ENCODE results near the gene RAET1L. TPM values are rescaled to one million over a fixed set of nuclear protein-coding genes. Genes with fewer than 3 reads are reported as not detected.
"Not testable (repeated sequence)": the region's sequence is repeated elsewhere in the genome, so short reads cannot be mapped to it uniquely, and the experiment has no call there.

RAET1L gene
- total RNA-seq, 1 experiment from 2014 or later, result not detected

DNA sequence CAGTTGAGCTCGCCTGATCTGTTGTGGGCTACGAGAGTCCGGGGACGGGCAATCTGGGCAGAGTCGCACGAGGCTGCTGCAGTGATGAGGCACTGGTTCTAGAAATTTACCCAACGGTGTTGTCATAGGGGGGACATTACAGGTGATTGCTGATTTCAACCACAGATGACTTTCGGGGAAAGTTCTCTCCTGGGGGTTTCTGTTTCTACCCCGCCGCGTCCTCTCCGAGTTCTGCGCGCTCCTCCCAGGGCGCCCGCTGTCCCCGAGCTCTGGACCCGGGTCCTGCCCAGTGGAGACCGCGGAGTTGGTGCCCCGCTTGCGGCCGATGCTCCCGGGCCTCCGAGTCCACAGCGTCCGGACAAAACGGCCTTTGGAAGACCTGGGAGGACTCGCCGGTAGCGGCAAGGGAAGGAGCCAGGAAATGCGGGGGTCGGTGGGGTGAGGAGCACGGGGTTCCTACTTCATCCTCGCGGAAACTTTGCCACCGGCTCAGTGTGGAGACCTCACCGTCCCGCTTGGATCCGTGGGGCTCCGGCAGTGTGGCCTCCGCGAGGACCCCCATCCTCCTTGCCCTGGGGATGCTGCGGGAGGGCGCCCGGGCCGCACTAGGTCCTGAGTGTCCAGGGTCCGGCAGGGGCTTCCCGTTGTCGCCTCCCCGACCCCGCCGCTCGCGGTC is 12.3 kb upstream of the RAET1L start:
- 0 out of 2 replicates have a peak, but pooled peaks cover 6% of the 10 kb centered on the region for H3K4me1 ChIP-seq (replicated peaks)
- H3K9me3 ChIP-seq (replicated peaks), result no peaks in the 10 kb centered on the region
- H3K36me3 ChIP-seq, result no peaks in the 10 kb centered on the region
- H3K27ac ChIP-seq, result no peak overlapping the region
- no peak for DNase-seq (ENCODE audit: low read depth in 1 of 2, low spot score in 2 of 2)
- no peak overlapping the region for H3K4me3 ChIP-seq
- H3K27me3 ChIP-seq (replicated peaks), result peaks cover 56% of the 10 kb centered on the region

- Histone ChIP-seq H3K9me3 (replicated peaks) (no peaks in the 10 kb centered on the region), H3K27ac (no peak overlapping the region), H3K27me3 (replicated peaks) (peaks cover 53% of the 10 kb centered on the region), H3K4me1 (replicated peaks) (0 out of 2 replicates have a peak, but pooled peaks cover 6% of the 10 kb centered on the region), H3K36me3 (no peaks in the 10 kb centered on the region), H3K4me3 (no peak overlapping the region)
- no peak for DNase-seq (ENCODE audit: low read depth in 1 of 2, low spot score in 2 of 2)
These were observed 10.7 kb upstream of the RAET1L start for GRCh38 chr6:150036081-150036480.

DNA sequence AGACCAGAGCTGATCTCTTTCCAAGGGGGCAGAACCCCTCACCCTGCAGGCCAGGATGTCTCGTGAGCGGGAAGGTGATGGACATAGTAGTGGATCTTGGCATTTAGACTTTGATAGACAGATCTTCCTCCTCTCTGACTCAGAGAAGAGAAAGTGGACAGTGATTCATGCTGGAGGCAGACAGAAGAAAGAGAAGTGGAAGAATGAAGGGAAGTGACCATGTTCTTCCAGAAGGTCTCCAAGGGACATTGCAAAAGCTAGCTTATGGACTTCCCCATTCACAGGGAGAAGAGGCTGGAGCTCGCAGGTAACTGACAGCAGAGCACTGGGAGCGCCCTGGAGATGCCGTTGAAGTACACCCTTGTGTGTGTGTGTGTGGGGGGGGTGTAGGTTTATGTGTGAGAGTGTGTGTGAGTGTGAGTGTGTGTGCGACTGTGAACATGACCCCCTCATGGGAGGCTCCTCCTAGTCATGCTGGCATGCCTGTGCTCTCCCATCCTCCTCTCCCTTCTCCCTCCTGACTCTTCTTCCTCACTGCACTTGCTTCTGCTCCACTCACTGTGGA is 8.0 kb upstream of the RAET1L start:
- Histone ChIP-seq H3K36me3 (no peaks in the 10 kb centered on the region), H3K27ac (no peak overlapping the region), H3K4me1 (replicated peaks) (0 out of 2 replicates have a peak, but pooled peaks cover 6% of the 10 kb centered on the region), H3K27me3 (replicated peaks) (peaks cover 34% of the 10 kb centered on the region), H3K9me3 (replicated peaks) (no peaks in the 10 kb centered on the region), H3K4me3 (no peak overlapping the region)
- DNase-seq (ENCODE audit: low read depth in 1 of 2, low spot score in 2 of 2), result no peak

- H3K9me3 ChIP-seq (replicated peaks), result no peaks in the 10 kb centered on the region
- DNase-seq (ENCODE audit: low read depth in 1 of 2, low spot score in 2 of 2), result no peak
- no peak overlapping the region for H3K27ac ChIP-seq
- H3K36me3 ChIP-seq, result no peaks in the 10 kb centered on the region
- no peak overlapping the region for H3K4me3 ChIP-seq
- H3K27me3 ChIP-seq (replicated peaks), result peaks cover 31% of the 10 kb centered on the region
- H3K4me1 ChIP-seq (replicated peaks), result 0 out of 2 replicates have a peak, but pooled peaks cover 3% of the 10 kb centered on the region
These were observed 7.3 kb upstream of the RAET1L start for GRCh38 chr6:150032598-150032997.

DNA sequence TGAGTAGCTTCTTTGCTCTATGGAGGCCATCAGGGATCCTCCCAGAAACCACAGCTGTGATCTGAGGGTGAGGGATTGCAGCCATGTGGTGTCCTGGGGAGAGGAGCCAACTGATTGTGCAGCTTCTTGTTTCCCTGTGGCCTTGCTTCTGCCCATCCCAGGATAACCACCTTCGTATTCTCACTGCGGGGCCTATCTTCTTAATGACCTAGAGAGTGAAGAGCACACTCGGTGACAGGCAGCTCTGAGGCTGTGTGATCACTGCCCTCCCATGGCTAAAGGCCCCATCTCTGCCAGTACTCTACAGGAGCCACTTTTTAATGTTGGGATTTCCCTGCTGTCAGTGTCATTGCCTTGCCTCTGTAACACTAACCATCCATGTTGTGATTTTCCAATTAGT is 5.3 kb upstream of the RAET1L start:
- Histone ChIP-seq H3K9me3 (replicated peaks) (no peaks in the 10 kb centered on the region), H3K27me3 (replicated peaks) (peaks cover 25% of the 10 kb centered on the region), H3K4me3 (no peak overlapping the region), H3K36me3 (no peaks in the 10 kb centered on the region), H3K4me1 (replicated peaks) (peaks cover 3% of the 10 kb centered on the region), H3K27ac (no peak overlapping the region)
- DNase-seq (ENCODE audit: low read depth in 1 of 2, low spot score in 2 of 2), result no peak

DNA sequence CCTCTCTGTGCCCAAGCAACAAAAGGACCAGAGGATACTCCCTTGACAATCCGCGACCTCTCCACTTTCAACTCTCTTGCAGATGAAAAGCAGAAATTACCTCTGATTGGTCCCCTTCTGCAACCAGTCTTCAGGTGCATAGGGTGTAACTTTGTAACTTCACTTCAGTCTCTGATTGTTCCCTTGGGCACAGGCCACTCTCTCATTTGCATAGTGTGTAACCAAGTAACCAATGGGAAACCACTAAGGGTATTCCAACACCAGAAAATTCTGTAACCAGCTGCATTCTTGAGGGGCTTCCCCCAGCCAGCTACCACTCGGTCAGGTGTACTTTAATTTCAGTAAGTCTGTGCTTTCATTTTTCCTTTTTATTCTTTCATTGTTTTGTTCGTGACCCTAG is 4.4 kb upstream of the RAET1L start:
- no peak for DNase-seq (ENCODE audit: low read depth in 1 of 2, low spot score in 2 of 2)
- Histone ChIP-seq H3K4me3 (no peak overlapping the region), H3K9me3 (replicated peaks) (no peaks in the 10 kb centered on the region), H3K36me3 (no peaks in the 10 kb centered on the region), H3K4me1 (replicated peaks) (peaks cover 11% of the 10 kb centered on the region), H3K27ac (no peak overlapping the region), H3K27me3 (replicated peaks) (peaks cover 23% of the 10 kb centered on the region)

GRCh38 chr6:150029276-150029675 is 3.9 kb upstream of the RAET1L start:
- Histone ChIP-seq H3K36me3 (no peaks in the 10 kb centered on the region), H3K9me3 (replicated peaks) (no peaks in the 10 kb centered on the region), H3K27ac (no peak overlapping the region), H3K27me3 (replicated peaks) (peaks cover 23% of the 10 kb centered on the region), H3K4me3 (no peak overlapping the region), H3K4me1 (replicated peaks) (peaks cover 11% of the 10 kb centered on the region)
- DNase-seq (ENCODE audit: low read depth in 1 of 2, low spot score in 2 of 2), result no peak

- no peak for DNase-seq (ENCODE audit: low read depth in 1 of 2, low spot score in 2 of 2)
- H3K27ac ChIP-seq, result no peak overlapping the region
- peaks cover 11% of the 10 kb centered on the region for H3K4me1 ChIP-seq (replicated peaks)
- no peaks in the 10 kb centered on the region for H3K36me3 ChIP-seq
- no peaks in the 10 kb centered on the region for H3K9me3 ChIP-seq (replicated peaks)
- peaks cover 20% of the 10 kb centered on the region for H3K27me3 ChIP-seq (replicated peaks)
- H3K4me3 ChIP-seq, result no peak overlapping the region
These were observed 3.5 kb upstream of the RAET1L start for GRCh38 chr6:150028799-150029198.

DNA sequence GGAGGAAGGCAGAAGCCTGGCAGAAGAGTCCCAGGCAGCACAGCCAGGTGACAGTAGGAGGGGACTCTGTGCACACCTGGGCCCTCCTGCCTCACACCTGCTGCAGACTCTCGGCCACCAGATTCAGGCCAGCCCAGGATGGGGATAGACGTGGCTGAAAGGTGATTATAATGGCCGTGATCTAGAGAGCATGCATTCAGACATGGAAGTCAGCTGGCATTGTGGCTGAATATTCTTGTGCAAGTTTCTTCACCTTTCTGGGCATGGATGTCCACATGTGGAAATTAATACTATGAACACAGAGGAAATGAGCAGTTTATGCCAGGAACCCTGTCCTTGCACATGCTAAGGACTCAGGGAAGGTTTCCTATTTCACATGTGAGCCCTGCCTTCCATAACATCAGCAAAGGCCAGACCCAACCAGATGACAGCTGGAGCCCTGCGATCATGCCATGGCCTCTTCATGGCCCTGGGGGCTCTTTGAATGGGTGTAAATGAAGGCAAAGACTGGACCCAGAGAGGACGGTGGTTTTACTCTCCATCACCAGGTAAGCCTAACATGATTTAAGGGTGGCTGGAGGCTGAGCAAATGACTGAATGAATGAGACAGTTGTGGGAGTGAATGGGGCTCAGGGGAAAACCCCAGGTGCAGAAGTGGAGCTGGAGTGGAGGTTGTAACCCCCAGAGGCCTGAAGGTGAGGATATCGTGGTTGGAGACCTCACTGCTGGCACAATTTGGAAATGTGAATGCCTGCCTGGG is 2.7 kb upstream of the RAET1L start:
- H3K27me3 ChIP-seq (replicated peaks), result peaks cover 20% of the 10 kb centered on the region
- no peaks in the 10 kb centered on the region for H3K9me3 ChIP-seq (replicated peaks)
- H3K36me3 ChIP-seq, result no peaks in the 10 kb centered on the region
- H3K4me1 ChIP-seq (replicated peaks), result peaks cover 11% of the 10 kb centered on the region
- H3K27ac ChIP-seq, result no peak overlapping the region
- H3K4me3 ChIP-seq, result no peak overlapping the region
- no peak for DNase-seq (ENCODE audit: low read depth in 1 of 2, low spot score in 2 of 2)

DNA sequence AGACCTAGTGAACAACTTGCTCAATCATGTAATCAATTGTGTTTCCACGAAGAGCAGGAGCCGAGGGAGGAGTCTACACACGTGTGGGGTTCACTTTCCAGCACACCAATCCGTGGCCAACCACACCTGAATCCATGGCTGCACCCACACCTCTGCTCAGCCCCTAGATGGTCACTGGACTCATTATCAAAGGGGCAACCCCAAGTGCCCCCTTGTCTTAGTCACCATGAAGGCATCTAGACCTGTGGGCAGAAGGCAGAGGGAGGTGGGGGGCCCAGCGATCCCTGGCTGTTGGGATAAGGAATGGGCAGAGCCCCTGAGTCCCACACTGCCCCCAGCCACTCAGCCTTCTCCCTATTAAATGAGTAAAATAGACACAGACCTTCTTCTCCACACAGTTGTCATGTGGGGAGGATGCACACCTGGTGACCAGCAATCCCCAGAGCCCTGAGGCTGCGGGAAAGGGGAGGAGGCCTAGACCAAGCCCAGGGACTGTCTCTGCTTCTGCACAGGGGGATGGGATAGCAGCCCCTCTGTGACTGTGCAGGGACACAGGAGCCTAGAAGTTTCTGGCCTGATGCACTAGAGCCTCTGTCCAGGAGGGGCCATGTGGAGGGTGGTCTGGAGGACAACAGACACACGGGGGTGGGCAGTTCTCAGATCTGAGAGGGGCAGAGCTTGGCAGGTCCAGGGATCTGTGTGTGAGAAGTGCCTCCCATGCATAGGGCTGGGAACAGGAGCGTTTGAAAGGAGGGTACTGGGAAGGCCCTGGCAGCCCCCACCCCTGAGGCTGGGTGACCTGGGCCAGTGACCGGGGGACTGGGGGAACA is 1.9 kb upstream of the RAET1L start:
- Histone ChIP-seq H3K27me3 (replicated peaks) (peaks cover 20% of the 10 kb centered on the region), H3K9me3 (replicated peaks) (no peaks in the 10 kb centered on the region), H3K4me1 (replicated peaks) (peaks cover 11% of the 10 kb centered on the region), H3K36me3 (no peaks in the 10 kb centered on the region), H3K4me3 (no peak overlapping the region), H3K27ac (no peak overlapping the region)
- DNase-seq (ENCODE audit: low read depth in 1 of 2, low spot score in 2 of 2), result no peak

DNA sequence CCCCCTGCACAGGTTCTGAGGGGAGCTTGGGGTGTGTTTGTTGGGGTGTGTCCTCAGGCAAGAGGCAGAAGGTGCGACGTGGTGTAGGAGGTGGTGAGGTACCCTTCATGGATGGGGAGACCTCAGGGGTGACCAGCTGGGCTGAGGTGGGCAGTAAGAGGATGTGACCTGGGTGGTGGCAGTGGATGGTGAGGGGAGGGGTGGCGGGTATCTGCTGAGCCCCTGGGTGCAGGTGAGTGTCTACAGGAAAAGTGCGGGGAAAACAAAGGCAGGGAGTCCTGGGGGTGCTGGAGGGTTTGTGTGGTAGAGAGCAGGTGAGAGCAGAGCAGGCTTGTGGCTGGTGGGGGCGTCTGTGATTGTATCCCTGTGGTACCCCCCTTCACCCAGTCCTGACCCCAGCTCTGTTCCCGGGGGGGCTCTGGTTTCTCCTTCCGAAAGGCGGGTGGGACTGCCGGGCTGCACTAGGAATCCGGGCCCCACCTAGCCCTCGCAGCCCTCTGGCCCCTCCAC is 631 bp downstream of the RAET1L start:
- peaks cover 17% of the 10 kb centered on the region for H3K27me3 ChIP-seq (replicated peaks)

GRCh38 chr6:150024021-150024420 is 1.3 kb downstream of the RAET1L start:
- H3K36me3 ChIP-seq; H3K9me3 ChIP-seq (replicated peaks); H3K27ac ChIP-seq; DNase-seq (ENCODE audit: low read depth in 1 of 2, low spot score in 2 of 2); H3K4me3 ChIP-seq: not testable (repeated sequence)
- Histone ChIP-seq H3K27me3 (replicated peaks) (peaks cover 17% of the 10 kb centered on the region), H3K4me1 (replicated peaks) (peaks cover 11% of the 10 kb centered on the region)

More for the DNA sequence above, 631 bp downstream of the RAET1L start:
- DNase-seq (ENCODE audit: low read depth in 1 of 2, low spot score in 2 of 2), result no peak
- Histone ChIP-seq H3K4me3 (no peak overlapping the region), H3K4me1 (replicated peaks) (peaks cover 11% of the 10 kb centered on the region), H3K27ac (no peak overlapping the region), H3K36me3 (no peaks in the 10 kb centered on the region), H3K9me3 (replicated peaks) (no peaks in the 10 kb centered on the region)

GRCh38 chr6:150021870-150022269 is 3.5 kb downstream of the RAET1L start:
- peaks cover 12% of the 10 kb centered on the region for H3K27me3 ChIP-seq (replicated peaks)
- H3K4me1 ChIP-seq (replicated peaks), result peaks cover 11% of the 10 kb centered on the region
- not testable (repeated sequence) for H3K27ac ChIP-seq; H3K4me3 ChIP-seq; DNase-seq (ENCODE audit: low read depth in 1 of 2, low spot score in 2 of 2); H3K36me3 ChIP-seq; H3K9me3 ChIP-seq (replicated peaks)
